ENCODE results near the gene ZDHHC14. TPM values are rescaled to one million over a fixed set of nuclear protein-coding genes. Genes with fewer than 3 reads are reported as not detected.

The ZDHHC14 gene
- total RNA-seq, 1 experiment from 2014 or later: 3.2 TPM

DNA sequence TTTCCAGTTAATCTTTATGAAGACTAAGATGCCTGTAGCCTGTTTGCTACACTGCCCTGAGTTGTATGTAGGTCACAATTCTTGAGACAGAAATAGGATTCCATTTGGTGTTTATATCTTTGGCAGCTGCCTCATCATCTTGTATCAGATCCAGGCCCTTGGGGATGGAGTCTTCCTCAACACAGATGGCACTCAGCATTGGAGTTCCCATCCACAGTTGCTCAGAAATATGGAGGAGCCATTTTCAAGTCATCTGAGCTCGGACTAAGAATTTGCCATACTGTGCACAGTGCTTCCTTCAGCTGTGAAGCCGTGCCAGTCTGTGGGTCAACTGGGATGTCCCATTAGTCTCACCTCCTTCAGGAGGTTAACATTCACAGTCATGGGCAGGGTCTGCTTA is 156.6 kb downstream of the ZDHHC14 start:
- H3K27me3 ChIP-seq (replicated peaks; ENCODE audit: insufficient read depth, low read depth, low read length, poor library complexity): no peaks in the 10 kb centered on the region
- ChIA-PET CTCF (no interaction called here), POLR2A (ENCODE audit: low non-redundant PET) (no interaction called here)
- H3K4me3 ChIP-seq (ENCODE audit: low read depth, low read length, poor library complexity, severe bottlenecking): no peak overlapping the region
- intact Hi-C loops (cut with micrococcal nuclease; ENCODE audit: unreplicated experiment): no loop called here
- DNase-seq (ENCODE audit: low spot score): no peak
- no TSS peak for BruUV-seq (replicated peaks)
- peaks cover 12% of the 10 kb centered on the region for H3K4me1 ChIP-seq (ENCODE audit: insufficient read depth, low read length, poor library complexity, severe bottlenecking)
- no peak for TF ChIP-seq EZH2 (IDR thresholded peaks at IDR 0.05; ENCODE audit: borderline replicate concordance, low read depth, low read length, poor library complexity, severe bottlenecking)
- TF ChIP-seq, protein P1, sequence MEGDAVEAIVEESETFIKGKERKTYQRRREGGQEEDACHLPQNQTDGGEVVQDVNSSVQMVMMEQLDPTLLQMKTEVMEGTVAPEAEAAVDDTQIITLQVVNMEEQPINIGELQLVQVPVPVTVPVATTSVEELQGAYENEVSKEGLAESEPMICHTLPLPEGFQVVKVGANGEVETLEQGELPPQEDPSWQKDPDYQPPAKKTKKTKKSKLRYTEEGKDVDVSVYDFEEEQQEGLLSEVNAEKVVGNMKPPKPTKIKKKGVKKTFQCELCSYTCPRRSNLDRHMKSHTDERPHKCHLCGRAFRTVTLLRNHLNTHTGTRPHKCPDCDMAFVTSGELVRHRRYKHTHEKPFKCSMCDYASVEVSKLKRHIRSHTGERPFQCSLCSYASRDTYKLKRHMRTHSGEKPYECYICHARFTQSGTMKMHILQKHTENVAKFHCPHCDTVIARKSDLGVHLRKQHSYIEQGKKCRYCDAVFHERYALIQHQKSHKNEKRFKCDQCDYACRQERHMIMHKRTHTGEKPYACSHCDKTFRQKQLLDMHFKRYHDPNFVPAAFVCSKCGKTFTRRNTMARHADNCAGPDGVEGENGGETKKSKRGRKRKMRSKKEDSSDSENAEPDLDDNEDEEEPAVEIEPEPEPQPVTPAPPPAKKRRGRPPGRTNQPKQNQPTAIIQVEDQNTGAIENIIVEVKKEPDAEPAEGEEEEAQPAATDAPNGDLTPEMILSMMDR (conservative IDR thresholded peaks at IDR 0.05; ENCODE audit: low read depth, low read length): no peak
- no peaks in the 10 kb centered on the region for H3K36me3 ChIP-seq (ENCODE audit: insufficient read depth, low read length, poor library complexity, severe bottlenecking)
- H3K27ac ChIP-seq (ENCODE audit: low read depth, low read length, poor library complexity, severe bottlenecking): no peak overlapping the region
- H3K9me3 ChIP-seq (ENCODE audit: low read depth, low read length, poor library complexity, severe bottlenecking): no peaks in the 10 kb centered on the region

DNA sequence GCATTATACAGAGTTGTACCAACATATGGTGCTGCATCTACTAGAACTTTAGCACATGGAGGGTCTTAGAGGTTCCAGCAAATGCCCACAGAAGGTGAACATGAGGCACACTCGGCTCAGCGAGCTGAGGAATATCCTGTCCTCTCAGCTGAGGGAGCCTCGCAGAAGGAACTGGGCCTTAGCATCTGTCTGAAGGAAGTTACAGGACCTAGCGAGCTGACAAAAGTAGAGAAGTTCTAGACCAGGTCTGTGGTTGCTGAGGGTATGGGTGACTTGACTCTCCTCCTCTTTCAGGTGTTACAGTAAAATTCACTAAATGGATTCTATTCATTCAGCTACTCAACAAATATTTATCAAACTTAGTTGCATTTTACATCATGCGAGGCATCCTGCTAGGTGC is 157.2 kb downstream of the ZDHHC14 start:
- H3K27ac ChIP-seq (ENCODE audit: low read depth, low read length, poor library complexity, severe bottlenecking): no peak overlapping the region
- no peak for TF ChIP-seq EZH2 (IDR thresholded peaks at IDR 0.05; ENCODE audit: borderline replicate concordance, low read depth, low read length, poor library complexity, severe bottlenecking)
- TF ChIP-seq, protein P1 (conservative IDR thresholded peaks at IDR 0.05; ENCODE audit: low read depth, low read length): no peak
- no peaks in the 10 kb centered on the region for H3K9me3 ChIP-seq (ENCODE audit: low read depth, low read length, poor library complexity, severe bottlenecking)
- no peaks in the 10 kb centered on the region for H3K27me3 ChIP-seq (replicated peaks; ENCODE audit: insufficient read depth, low read depth, low read length, poor library complexity)
- BruUV-seq (replicated peaks): no TSS peak
- CTCF ChIA-PET: no interaction called here
- H3K4me3 ChIP-seq (ENCODE audit: low read depth, low read length, poor library complexity, severe bottlenecking): no peak overlapping the region
- H3K36me3 ChIP-seq (ENCODE audit: insufficient read depth, low read length, poor library complexity, severe bottlenecking): no peaks in the 10 kb centered on the region
- POLR2A ChIA-PET (ENCODE audit: low non-redundant PET): no interaction called here
- no peak for DNase-seq (ENCODE audit: low spot score)
- intact Hi-C loops (cut with micrococcal nuclease; ENCODE audit: unreplicated experiment): no loop called here
- H3K4me1 ChIP-seq (ENCODE audit: insufficient read depth, low read length, poor library complexity, severe bottlenecking): peaks cover 12% of the 10 kb centered on the region

DNA sequence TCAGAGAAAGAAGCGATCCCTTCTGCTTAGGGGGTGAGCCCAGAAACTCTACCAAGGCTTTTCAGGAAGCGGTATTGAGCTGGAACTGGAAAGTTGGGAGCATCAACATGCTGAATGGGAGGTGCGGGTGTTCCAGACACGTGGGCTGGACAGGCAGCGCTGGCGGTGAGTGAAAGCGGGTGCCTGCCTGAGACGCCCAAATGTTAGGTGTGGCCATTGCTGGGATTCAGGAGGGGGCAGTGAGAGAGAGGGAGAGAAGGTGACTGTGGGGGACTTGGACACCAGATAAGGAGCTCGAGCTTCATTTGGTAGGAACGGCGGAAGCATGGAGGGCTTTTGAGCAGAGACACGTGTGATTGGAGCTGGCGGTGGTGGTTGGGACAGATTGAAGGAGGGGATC is 157.7 kb downstream of the ZDHHC14 start:
- TF ChIP-seq, protein P1 (conservative IDR thresholded peaks at IDR 0.05; ENCODE audit: low read depth, low read length): no peak
- no peak for TF ChIP-seq EZH2 (IDR thresholded peaks at IDR 0.05; ENCODE audit: borderline replicate concordance, low read depth, low read length, poor library complexity, severe bottlenecking)
- CTCF ChIA-PET: no interaction called here
- H3K27ac ChIP-seq (ENCODE audit: low read depth, low read length, poor library complexity, severe bottlenecking): no peak overlapping the region
- no peak for DNase-seq (ENCODE audit: low spot score)
- H3K9me3 ChIP-seq (ENCODE audit: low read depth, low read length, poor library complexity, severe bottlenecking): no peaks in the 10 kb centered on the region
- intact Hi-C loops (cut with micrococcal nuclease; ENCODE audit: unreplicated experiment): no loop called here
- no peaks in the 10 kb centered on the region for H3K27me3 ChIP-seq (replicated peaks; ENCODE audit: insufficient read depth, low read depth, low read length, poor library complexity)
- H3K4me3 ChIP-seq (ENCODE audit: low read depth, low read length, poor library complexity, severe bottlenecking): no peak overlapping the region
- BruUV-seq (replicated peaks): no TSS peak
- H3K36me3 ChIP-seq (ENCODE audit: insufficient read depth, low read length, poor library complexity, severe bottlenecking): no peaks in the 10 kb centered on the region
- POLR2A ChIA-PET (ENCODE audit: low non-redundant PET): no interaction called here
- H3K4me1 ChIP-seq (ENCODE audit: insufficient read depth, low read length, poor library complexity, severe bottlenecking): peaks cover 12% of the 10 kb centered on the region

All from A673 (cell line).